TTC549 (cell line): Measurements from ENCODE around the gene CMTM8.

Source experiments
- FAIRE-seq: peaks from 2 replicates; lab custom pipeline; 2012; peaks lifted over from hg19 to GRCh38; lab: Jason Lieb, UNC

Gene CMTM8

DNA sequence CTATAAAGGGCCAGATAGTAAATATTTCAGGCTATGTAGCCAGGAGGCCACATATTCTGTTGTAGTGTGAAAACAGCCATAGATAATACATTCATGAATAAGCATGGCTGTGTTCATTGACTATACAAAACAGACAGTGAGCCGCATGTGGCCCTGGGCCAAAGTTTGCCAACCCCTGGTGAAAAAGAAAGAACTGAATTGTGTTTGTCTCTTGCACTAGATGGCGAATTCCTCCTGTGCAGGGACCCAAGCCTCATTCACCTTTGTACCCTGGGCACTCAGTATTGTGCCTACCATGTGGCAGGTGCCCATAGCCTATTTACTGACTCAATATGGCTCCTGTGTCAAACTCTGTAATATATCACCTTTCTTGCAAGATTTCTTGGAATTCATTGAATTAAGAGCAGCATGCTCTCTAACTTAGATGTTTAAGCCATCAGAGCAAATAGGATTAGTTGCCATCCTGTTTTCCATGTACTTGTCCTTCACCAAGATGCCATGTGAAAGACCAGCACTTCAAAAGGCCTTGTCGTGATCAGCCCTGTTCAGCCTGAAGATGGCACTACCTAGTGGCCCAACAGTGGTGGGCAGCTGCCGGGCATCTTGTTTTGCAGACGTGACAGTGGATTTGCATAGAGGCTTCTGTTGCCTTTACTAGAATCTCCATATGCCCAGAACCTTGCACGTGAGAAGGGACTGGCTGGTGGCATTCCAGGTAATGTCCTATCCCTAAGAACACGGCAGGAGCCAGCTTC, 102.3 kb downstream of the CMTM8 start:
- FAIRE-seq = no peak

DNA sequence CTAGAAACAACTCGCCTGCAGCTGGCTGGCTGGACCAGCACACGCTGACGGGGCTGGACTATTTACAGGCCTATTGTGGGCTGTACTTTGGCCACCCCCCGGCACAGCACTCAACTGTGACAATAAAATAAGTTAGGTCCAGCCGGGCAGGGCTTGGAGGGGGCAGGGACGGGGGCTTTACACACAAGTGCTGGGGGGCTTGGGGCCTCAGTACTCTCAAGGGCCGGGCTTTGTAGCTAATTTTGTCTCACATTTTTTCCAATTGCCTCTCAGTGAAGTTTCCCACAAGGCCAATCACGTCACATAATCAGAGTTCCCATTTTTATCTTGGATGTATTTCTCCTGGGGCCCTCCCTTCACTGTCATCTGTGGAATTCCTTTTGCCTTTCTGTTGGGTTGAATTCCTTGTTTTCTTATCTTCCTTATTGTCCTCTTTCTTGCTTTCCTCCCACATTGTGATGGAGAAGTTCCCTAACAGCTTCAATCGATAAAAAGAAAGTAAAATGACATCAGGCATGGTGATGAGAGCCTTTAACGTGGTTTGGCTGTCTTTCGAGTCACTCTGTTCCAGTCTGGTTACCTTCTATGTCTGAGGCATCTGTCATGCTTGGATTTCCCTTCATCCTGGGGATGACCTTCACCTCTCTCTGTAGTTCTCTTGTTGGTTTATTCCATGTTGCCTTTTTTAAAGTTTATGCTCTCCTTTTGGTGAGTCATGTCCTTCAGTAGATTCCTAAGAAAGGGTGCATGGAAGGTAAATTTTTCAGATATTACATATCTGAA, 109.1 kb downstream of the CMTM8 start:
- no peak for FAIRE-seq

DNA sequence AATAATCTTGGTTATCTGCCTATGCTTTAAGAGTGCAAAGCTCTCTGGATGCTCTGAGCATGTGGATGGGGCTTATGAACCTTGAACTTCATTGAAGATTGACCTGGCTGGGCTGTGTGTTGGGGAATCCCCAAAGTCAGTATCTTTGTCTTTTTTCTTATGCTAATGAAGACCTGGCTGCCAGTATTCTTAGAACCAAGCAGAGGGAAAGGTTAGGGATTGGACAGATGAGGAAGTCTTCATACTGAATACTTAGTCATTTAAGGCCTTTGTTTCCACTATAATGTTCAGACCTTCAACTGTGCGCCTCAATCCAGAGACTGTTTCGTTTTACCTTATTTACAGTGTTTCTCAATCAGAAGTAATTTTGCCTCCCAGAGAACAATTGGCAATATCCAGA, 110.7 kb downstream of the CMTM8 start:
- FAIRE-seq = no peak

DNA sequence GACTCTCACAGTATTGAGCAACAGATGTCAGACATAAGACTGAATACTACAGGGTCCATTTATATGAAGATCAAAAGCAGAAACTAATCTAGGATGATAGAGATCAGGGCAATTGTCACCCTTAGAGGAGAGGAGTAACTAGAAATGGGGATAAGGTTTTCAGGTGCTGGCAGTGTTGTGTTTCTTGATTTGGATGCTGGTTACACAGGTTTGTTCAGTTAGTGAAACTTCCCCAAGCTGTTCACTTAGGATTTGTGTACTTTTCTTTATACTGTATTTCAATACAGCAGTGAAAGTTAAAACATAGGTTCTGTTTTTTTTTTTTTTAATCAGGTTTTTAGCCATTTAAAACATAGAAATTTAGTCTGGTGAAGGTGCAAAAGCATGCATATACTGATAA, 114.1 kb downstream of the CMTM8 start:
- no peak for FAIRE-seq

DNA sequence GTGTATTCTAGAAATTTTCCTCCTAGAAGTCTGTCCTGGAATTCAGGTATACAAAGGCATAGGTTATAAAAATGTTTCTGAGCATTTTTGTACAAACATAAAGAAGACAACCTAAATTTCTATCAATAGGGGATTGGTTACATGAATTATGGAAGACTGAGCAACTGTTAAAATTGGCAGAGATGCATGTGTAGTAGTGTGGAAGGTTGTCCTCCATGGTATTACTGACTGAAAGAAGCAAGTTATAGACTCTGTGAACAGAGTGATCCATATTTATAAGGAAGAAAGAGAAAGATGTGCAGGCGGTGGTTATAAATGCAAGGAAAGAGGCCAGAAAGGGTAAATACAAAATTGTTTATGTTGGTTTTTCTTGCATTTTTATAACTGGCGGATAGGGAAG, 114.9 kb downstream of the CMTM8 start:
- no peak for FAIRE-seq

DNA sequence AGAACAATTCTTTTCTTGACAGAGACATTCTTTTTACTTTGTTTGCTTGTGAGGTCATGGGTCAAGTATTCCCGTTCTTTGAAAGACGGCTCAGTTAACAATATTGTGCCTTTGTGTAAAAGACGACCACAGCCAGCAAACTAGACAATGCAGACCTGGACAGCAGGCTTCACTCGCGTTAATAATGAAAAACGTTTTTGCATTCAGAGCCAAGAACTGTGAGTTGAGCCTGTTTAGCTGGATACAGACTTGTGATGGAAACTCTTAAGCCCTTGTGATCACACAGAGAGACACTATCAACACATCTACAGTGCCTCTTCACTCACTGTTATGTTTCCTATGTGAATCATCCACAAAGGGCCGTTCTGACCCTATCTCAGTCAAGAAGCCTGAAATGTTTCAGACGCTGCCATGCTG, 115.9 kb downstream of the CMTM8 start:
- no peak for FAIRE-seq

DNA sequence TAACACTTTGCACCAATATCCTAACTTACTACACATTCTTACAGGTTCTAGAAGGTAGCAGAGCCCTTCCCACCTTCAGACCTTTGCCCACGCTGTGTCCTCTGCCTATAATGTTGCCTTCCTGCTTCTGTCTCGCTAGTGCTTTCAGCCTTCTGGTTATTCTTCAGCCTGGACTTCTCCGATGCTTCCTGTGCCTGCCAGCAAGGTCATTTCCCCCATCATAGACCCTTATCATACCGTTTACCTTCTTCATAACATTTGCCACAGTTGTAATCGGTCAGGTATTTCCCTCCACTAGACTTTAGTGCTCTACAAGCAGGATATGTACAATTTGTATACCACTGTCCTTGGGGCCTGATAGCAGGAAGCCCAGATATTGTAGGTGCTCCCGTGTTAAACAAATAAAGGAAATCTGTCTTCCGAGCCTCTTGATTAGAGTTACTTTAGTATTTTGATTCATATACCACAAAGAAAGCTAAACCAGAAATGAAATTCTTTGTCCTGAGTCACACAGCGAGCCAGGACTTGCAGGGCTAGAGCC, 117.3 kb downstream of the CMTM8 start:
- FAIRE-seq = no peak

DNA sequence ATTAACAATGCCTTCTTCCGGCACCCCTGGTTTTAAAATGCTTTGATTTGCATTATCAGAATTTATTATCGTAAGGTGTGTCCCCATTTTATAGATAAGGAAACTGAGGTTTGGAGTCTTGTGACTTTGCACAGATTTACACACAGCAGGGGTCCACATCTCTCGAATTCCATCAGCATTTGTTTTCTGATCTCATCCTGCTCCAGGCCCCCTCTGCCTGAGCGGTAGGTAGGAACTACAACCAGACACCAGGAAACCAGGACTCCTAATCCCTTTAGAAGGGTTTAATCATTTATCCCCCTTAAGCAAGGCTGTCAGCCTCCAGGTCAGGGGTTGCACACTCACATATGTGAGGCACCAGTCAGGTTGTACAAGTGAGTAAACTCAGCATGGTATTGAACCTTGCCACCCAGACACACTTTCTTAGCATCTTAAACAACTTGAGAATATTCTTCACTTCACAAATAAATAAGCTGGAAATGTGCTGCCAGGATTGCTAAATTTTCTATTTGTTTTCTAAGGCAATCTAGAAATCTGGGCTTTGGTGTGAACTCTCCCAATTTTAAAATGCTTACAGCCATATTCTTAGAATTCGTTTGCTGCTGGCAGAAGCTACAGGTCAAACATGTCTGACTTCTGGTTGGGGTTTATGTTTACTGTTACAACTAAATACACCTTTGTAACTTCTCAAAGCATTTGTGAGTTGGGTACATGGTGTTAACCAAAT, 121.4 kb downstream of the CMTM8 start:
- no peak for FAIRE-seq

DNA sequence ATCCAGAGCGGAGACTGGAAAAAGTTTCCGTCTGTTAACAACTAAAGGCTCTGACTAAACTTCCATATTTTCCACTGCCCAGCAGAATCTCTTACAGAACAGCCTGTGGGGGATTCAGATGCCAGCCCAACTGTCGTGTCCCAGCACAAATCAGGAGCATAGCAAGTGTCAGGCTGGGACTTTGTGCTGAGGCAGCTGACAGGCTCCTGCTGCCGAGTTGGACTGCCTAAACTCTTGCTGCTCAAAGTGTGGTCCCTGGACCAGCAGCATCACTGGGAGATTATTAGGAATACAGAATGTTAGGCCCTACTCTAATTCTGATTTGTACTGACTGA, 122.0 kb downstream of the CMTM8 start:
- no peak for FAIRE-seq

DNA sequence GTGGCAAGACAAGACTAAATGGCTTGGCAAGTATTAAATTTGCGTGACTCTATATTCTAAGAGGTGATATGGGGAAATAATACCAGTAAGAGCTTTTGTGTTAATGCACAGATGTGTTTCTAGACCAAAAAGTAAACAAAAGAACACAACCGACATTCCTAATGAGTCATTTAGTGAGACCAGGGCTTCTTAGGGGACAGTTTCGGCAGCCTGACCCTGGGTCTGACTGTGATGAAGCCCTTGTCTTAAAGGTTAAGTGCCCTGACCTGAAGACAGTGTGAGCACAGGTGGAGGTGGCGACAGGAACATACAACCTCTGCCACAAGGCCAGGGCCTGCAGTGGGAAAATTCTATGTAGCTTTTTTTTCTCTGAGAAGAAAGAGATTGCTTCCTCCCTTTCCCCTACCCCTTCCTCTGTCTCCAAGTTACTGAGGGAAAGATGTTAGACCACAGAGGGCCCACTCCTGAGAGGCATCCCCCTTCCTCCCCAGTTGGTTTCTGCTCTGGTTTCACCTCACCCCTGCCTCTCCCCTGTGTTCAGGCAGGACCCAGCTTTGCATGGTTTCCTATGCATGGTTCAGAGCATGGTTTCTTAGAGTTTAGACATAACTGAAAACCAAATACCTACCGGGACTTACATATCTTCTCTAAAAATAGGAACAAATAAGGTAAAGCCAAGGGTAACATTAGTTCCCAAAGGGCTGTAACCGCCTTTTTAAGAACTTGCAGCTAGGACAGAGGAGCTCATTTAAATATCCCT, 128.3 kb downstream of the CMTM8 start:
- no peak for FAIRE-seq

DNA sequence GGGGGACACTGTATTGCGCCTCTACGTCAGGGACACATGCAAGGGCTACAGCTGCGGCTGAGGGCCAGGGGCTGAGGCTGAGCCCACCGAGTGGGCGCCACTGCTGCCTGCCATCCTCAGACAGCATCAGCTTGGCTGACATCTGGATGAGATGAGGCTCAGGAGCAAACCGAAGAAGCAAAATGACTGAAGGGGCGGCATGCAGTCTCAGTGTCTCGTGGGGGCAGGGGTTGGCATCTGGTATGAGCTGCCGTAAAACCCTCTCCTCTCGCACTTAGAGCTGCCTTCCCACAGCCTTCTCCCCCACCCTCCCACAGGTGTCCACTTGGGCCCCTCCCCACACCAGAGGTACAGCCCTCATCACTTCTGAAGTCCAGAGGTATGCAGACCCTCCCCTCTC, 129.0 kb downstream of the CMTM8 start:
- FAIRE-seq = no peak

DNA sequence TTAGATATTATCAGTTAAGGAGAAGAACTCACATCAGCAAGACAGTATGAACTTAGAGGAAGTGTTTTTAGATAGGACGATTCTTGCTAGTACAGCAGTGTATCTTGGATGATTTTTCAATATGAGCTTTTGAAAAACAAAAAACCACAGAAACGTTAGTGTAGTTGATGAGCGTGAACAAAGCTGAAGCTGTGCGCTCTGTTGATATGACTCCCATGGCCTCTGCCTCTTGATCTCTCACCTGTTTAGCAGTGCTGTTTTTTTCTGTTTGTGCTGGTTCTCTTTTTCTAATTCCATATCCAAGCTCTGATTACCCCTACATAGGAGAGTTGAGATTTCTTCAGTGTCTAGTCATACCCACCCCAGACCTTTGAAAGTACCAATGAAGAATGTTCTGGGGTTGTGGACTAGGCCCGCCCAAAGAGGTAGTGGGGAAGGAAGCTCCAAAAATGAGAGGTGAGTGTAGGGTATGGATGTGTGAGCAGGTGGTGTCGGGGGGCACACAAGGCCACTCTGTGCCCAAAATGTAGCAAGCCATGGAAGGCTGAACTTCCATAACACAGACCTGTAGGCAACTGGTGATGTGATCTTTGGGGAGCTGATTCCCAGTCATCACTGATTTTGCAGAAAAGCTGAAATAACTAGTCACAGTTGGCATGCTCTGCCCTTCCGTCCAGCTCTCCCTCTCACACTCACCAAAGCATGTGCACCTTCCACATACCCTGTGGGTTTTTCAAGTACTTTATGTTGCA, 133.2 kb downstream of the CMTM8 start:
- FAIRE-seq = no peak

DNA sequence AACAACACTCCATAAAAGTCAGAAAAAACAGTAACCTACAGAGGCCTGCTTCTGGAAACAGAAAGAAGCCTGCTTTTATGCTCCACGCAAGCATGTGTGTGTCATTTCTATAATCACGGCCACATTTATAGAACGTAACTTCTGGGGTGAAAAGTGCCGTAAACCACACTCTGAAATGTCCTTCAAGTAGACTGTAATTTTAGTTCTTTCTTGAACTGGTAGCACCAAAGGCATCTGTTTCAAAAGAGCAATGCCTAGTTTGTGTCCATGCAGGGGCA, 133.7 kb downstream of the CMTM8 start:
- no peak for FAIRE-seq

DNA sequence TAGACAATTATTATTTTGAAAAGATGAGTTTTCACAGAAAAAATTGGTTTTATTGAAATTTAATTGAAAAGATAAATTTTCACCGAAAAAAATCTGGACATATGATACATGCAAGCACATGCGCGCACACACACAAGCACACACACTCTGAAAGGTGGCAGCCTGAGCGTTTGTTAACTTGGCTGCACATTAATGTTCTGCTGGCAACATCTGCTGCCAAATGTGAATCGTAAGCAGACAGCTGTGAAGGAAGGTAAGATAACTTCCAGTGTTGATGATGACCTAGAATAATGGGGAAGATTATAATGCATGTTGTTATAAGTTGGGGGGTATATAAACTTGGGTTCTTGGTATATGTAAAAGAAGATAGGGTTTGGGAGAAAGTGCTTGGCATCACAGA, 134.8 kb downstream of the CMTM8 start:
- FAIRE-seq = no peak

DNA sequence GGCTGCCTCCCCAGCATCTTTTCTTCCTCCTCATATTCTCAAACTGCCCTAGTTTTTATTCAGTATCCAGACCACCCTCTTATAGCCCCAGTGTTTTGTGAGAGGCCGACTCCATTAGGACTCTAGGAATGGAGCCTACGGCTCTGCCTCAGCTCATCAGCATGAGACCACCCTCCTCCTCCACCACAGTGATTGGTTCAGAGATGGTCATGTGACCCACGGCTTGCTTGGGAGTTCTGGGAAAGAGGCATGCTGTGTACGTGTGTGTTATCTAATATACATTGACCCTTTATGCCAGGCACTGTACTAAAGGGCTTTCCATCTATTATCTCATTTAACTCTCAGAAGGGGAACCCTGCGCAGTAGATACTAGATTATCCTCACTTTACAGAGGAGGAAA, 135.4 kb downstream of the CMTM8 start:
- FAIRE-seq = no peak

DNA sequence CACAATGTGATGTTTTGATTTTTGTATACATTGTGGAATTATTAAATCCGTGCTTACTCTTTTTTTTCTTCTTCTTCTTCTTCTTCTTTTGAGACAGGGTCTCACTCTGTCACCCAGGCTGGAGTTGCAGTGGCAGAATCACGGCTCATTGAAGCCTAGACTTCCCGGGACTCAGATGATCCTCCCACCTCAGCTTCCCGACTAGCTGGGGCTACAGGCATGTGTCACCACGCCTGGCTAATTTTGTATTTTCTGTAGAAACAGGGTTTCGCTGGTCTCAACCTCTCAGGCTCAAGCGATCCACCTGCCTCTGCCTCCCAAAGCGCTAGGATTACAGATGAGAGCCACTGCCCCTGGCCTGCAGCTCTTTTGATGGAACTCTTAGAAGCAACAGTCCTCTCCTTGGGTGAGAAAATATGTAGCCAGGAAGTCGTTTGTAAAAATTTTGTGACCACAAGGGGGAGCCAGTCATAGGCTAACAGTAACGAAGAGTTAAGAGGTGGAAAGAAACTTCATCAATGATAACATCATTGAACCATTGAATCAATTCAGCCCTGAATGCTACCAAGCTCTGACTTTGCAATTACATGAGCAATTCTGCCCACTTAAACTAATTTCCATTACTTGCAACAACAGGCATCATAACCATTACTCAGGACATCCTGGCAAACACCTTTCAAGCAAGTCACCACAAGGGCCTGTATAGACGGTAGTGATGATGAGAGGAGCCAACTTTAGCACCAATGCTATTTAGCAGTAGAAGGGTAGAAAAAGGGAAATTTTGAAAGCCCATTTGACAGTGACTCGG, 136.5 kb downstream of the CMTM8 start:
- FAIRE-seq = no peak

DNA sequence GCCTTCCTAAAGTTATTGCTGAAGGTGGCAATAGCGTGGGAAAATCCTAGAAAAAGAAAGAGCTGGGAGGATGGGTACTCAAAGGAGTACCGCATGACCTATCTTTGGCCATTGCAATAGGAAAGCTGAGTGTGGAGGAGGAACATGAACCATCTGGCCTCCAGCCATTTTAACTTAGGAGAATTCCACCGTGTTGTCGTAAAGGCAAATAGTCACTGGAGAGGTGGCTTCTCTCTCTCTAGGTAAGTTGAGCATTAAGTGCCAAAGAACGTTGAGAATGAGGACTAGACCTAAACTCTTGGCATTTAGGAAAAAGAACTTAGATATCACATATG, 137.1 kb downstream of the CMTM8 start:
- FAIRE-seq = no peak

DNA sequence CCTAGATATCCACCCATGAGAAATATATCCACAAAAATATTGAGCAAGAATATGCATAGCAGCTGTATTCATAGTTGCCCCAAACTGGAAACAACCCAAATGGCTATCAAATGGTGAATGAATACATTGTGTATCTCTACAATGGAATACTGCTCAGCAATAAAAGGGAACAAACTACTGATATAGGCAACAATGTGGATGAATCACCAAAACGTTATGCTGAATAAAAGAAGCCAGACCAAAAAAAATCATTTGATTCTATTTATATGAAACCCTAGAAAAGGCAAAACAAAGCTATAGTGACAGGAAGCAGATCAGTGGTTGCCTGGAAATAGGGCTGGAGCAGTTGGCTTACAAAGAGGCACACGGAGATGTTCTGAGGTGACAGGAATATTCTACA, 137.6 kb downstream of the CMTM8 start:
- FAIRE-seq = no peak

DNA sequence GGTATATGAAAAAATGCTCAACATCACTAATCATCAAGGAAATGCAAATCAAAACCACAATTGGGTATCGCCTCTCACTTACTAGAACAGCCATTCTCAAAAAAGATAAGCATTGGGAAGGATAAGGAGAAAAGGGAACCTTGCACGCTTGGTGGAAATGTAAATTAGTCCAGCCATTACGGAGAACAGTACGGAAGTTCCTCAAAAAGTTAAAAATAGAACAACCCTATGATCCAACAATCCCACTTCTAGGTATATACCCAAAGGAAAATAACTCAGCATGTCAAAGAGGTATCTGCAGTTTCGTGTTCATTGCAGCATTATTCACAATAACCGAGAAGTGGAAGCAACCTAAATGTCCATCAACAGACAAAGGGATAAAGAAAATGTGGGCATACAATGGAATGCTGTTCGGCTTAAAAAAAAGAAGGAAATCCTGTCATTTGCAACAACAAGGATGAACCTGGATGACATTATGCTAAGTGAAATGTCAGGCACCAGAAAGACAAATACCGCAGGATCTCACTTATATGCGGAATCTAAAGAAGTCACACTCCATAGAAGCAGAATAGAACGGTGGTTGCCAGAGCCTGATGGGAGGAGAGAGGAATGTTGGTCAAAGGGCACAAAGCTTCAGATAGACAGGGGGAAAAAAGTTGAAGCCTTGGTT, 141.5 kb downstream of the CMTM8 start:
- FAIRE-seq = no peak

DNA sequence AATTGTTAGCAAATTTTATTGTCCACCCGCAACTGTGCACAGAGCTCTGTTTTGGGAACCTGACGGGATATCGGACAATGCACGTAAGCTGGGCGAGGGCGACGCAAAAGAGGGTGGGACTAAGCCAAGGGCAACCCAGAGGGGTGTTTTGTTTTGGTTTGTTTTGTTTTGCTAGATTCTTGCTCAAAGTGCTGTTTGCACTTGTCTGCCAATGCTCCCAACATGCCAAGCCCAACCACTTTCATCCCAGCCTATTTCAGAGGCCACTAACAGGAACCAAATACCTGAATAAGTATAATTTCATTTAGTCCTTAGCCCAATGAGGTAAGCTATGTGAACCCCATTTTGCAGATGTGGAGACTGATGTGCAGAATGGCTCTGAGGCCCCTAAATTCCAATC, 143.4 kb downstream of the CMTM8 start:
- no peak for FAIRE-seq
